Measurements from ENCODE around the gene CARD11. TPM values are rescaled to one million over a fixed set of nuclear protein-coding genes. Genes with fewer than 3 reads are reported as not detected.
A peak's percentile ranks its signal among the peaks of the same experiment; 100 is the strongest.

Gene CARD11
- total and polyA plus RNA-seq, 2 of the 13 experiments (the other 11 are each of a cell fraction or from before 2014, with no cell fraction given), result 0.04 TPM; not detected in 1

DNA sequence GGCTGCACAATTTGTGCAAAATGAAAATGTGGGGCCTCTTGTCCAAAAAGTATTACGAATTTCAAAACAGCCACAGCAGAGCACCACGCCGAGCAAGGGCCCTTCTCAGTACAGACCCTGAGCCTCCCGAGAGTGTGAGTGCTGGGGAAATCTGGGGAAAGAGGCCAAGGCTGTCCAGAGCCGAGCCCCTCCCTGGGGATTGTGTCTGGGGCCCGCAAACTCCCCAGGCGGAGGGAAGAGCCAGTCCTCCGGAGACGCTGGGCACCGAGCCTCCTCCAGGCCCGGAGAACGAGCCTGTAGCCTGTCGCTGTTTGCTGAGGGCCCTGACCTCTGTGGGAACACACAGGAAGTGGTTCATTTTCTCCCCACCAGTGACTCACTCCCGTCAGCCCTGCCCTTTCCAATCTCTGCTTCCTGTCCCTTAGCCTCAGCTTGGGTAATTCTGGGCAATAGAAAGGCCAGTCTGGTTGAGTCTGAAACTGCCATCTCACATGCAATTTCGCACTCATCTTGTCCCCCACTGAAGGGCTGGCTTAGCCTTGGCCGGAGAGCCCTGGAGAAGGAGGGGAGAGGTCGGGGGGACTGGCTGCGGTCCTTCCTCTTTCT, 180.1 kb downstream of the CARD11 start (continued):
- TF ChIP-seq, protein P1, sequence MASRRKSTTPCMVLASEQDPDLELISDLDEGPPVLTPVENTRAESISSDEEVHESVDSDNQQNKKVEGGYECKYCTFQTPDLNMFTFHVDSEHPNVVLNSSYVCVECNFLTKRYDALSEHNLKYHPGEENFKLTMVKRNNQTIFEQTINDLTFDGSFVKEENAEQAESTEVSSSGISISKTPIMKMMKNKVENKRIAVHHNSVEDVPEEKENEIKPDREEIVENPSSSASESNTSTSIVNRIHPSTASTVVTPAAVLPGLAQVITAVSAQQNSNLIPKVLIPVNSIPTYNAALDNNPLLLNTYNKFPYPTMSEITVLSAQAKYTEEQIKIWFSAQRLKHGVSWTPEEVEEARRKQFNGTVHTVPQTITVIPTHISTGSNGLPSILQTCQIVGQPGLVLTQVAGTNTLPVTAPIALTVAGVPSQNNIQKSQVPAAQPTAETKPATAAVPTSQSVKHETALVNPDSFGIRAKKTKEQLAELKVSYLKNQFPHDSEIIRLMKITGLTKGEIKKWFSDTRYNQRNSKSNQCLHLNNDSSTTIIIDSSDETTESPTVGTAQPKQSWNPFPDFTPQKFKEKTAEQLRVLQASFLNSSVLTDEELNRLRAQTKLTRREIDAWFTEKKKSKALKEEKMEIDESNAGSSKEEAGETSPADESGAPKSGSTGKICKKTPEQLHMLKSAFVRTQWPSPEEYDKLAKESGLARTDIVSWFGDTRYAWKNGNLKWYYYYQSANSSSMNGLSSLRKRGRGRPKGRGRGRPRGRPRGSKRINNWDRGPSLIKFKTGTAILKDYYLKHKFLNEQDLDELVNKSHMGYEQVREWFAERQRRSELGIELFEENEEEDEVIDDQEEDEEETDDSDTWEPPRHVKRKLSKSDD (CRISPR knock-in tag; IDR thresholded peaks at IDR 0.05; ENCODE audit: low read depth), result no peak
- TF ChIP-seq KLF6 (CRISPR knock-in tag; IDR thresholded peaks at IDR 0.05) (0 out of 2 replicates have a peak, but pooled peaks have one; percentile 36), RNF2 (conservative IDR thresholded peaks at IDR 0.05; ENCODE audit: low read depth) (0 out of 2 replicates have a peak, but pooled peaks have one; percentile 59), CENPT (CRISPR knock-in tag; IDR thresholded peaks at IDR 0.05; ENCODE audit: low read depth) (no peak), EHMT2 (IDR thresholded peaks at IDR 0.05; ENCODE audit: borderline replicate concordance, low read depth, low read length) (no peak), ZNF883 (CRISPR knock-in tag; IDR thresholded peaks at IDR 0.05; ENCODE audit: not compliant biosample characterization) (peak; percentile 83), SMARCC2 (IDR thresholded peaks at IDR 0.05) (no peak), ZFP36L1 (CRISPR knock-in tag; IDR thresholded peaks at IDR 0.05) (no peak; the same call in 1 of the 2 replicates), ATAD3A (CRISPR knock-in tag; IDR thresholded peaks at IDR 0.05) (no peak), HMGA1 (CRISPR knock-in tag; conservative IDR thresholded peaks at IDR 0.05) (no peak), ZIK1 (CRISPR knock-in tag; IDR thresholded peaks at IDR 0.05; ENCODE audit: borderline replicate concordance, low read depth) (no peak), FOXA1 (IDR thresholded peaks at IDR 0.05) (no peak), FOXA1 (CRISPR knock-in tag; IDR thresholded peaks at IDR 0.05) (peak; percentile 76), JUND (CRISPR knock-in tag; IDR thresholded peaks at IDR 0.05) (peak; percentile 94)
- TF ChIP-seq, protein P2, sequence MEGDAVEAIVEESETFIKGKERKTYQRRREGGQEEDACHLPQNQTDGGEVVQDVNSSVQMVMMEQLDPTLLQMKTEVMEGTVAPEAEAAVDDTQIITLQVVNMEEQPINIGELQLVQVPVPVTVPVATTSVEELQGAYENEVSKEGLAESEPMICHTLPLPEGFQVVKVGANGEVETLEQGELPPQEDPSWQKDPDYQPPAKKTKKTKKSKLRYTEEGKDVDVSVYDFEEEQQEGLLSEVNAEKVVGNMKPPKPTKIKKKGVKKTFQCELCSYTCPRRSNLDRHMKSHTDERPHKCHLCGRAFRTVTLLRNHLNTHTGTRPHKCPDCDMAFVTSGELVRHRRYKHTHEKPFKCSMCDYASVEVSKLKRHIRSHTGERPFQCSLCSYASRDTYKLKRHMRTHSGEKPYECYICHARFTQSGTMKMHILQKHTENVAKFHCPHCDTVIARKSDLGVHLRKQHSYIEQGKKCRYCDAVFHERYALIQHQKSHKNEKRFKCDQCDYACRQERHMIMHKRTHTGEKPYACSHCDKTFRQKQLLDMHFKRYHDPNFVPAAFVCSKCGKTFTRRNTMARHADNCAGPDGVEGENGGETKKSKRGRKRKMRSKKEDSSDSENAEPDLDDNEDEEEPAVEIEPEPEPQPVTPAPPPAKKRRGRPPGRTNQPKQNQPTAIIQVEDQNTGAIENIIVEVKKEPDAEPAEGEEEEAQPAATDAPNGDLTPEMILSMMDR (CRISPR knock-in tag; IDR thresholded peaks at IDR 0.05), result 0 out of 2 replicates have a peak, but pooled peaks have one; percentile 30
- TF ChIP-seq, protein P3, sequence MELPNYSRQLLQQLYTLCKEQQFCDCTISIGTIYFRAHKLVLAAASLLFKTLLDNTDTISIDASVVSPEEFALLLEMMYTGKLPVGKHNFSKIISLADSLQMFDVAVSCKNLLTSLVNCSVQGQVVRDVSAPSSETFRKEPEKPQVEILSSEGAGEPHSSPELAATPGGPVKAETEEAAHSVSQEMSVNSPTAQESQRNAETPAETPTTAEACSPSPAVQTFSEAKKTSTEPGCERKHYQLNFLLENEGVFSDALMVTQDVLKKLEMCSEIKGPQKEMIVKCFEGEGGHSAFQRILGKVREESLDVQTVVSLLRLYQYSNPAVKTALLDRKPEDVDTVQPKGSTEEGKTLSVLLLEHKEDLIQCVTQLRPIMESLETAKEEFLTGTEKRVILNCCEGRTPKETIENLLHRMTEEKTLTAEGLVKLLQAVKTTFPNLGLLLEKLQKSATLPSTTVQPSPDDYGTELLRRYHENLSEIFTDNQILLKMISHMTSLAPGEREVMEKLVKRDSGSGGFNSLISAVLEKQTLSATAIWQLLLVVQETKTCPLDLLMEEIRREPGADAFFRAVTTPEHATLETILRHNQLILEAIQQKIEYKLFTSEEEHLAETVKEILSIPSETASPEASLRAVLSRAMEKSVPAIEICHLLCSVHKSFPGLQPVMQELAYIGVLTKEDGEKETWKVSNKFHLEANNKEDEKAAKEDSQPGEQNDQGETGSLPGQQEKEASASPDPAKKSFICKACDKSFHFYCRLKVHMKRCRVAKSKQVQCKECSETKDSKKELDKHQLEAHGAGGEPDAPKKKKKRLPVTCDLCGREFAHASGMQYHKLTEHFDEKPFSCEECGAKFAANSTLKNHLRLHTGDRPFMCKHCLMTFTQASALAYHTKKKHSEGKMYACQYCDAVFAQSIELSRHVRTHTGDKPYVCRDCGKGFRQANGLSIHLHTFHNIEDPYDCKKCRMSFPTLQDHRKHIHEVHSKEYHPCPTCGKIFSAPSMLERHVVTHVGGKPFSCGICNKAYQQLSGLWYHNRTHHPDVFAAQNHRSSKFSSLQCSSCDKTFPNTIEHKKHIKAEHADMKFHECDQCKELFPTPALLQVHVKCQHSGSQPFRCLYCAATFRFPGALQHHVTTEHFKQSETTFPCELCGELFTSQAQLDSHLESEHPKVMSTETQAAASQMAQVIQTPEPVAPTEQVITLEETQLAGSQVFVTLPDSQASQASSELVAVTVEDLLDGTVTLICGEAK (IDR thresholded peaks at IDR 0.05), result peak; percentile 24; the same call in 1 of the 2 replicates
- TF ChIP-seq, protein P3 (CRISPR knock-in tag; IDR thresholded peaks at IDR 0.05), result peak; percentile 65
